ENCODE results near the gene KCNQ4.
A peak's percentile ranks its signal among the peaks of the same experiment; 100 is the strongest.

KCNQ4 gene

DNA sequence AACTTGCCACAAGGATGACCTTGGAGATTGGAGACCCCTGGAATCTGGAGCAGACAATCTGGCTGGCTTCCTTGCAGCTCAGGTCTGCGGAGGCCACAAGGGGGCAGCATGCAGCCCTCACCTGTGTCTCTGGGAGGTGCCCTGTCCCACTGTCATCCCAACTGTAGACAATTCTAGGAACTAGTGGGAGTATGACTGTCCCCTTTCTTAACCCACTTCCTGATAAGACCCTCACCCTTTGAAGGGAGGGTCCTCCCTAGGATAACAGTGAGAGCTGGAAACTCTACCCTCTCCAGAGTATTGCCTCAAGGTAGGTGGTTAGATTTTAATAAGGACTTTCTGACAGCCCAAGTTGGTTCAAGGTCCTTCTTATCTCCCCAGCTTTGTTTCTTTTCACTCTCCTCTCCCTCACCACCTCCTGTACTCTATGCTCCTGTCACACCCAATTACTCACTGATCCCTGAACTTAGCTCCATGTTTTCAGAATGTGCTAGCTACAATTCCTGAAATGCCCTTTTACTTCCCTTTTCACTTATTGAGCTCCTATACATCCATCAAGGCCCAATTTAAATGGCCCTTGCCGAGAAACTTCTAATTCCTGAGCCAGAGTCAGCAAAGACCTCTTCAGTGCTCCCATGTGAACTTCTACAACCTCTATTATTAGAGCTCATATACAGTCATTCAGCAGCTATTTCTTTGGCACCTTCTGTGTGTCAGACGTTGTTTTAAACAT lies 9.2 kb upstream of the KCNQ4 start:
- no peaks in the 10 kb centered on the region for H3K79me2 ChIP-seq (ENCODE audit: low read length)
- H3K4me1 ChIP-seq (ENCODE audit: low read length) = no peaks in the 10 kb centered on the region
- no peak overlapping the region for H2AFZ ChIP-seq (ENCODE audit: low read depth, low read length)
- no peak overlapping the region for H3K27ac ChIP-seq (ENCODE audit: low read length)
- no peak overlapping the region for H3K4me2 ChIP-seq (ENCODE audit: low read length)
- H3K36me3 ChIP-seq (replicated peaks; ENCODE audit: low read depth, low read length) = peaks cover 11% of the 10 kb centered on the region
- no peaks in the 10 kb centered on the region for H3K9me3 ChIP-seq (ENCODE audit: insufficient read depth, low read length)
- H3K4me3 ChIP-seq (ENCODE audit: low read length) = no peak overlapping the region
- no peaks in the 10 kb centered on the region for H4K20me1 ChIP-seq (ENCODE audit: insufficient read depth, low read length)
- peak; percentile 79 for TF ChIP-seq CTCF (IDR thresholded peaks at IDR 0.05; ENCODE audit: low read depth, low read length)
- no peak for TF ChIP-seq EZH2phosphoT487 (IDR thresholded peaks at IDR 0.05; ENCODE audit: low read depth)
- no peak overlapping the region for H3K9ac ChIP-seq (ENCODE audit: low read length)
- no peaks in the 10 kb centered on the region for H3K27me3 ChIP-seq (ENCODE audit: low read depth, low read length)

DNA sequence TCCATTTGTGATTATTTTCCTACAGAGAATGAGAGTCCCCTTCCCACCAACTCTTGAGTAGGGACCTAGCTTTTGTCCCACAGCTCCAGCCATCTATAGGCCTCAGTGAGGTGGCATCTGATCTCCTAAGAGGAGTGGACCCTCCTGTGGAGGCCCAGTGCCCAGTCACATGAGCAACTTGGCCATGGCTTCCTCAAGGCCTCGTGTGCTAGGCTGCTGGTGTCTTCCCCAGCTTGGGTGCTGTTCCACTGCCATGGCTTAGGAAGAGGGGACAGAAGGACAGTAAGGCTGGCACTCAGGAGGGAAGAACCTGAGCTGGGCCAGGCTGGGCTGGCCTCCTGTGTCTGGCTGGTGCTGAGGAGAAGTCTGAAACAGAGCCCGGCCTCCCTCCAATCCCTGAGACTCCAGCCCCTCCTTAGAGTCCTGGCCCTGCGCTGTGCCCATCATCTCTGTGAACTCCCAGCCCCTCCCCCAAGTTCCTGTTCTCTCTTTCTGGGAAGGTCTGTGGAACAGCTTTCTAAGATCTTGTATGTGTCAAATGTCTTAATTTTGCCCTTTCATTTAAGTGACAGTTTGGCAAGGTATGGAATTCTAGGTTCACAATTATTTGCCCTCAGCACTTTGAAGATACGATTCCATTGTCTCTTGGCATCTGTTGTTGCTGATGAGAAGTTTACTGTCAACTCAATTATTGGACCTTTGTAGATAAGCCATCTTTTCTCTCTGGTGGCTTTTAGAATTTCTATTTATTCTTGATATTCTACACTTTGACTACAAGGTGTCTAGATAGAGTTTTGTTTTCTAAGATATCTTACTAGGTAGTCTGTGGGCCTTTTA lies 7.1 kb upstream of the KCNQ4 start:
- no peaks in the 10 kb centered on the region for H3K9me3 ChIP-seq (ENCODE audit: insufficient read depth, low read length)
- peaks cover 11% of the 10 kb centered on the region for H3K36me3 ChIP-seq (replicated peaks; ENCODE audit: low read depth, low read length)
- no peak overlapping the region for H3K9ac ChIP-seq (ENCODE audit: low read length)
- H3K4me2 ChIP-seq (ENCODE audit: low read length) = no peak overlapping the region
- H3K4me1 ChIP-seq (ENCODE audit: low read length) = no peaks in the 10 kb centered on the region
- no peak overlapping the region for H3K27ac ChIP-seq (ENCODE audit: low read length)
- no peak overlapping the region for H2AFZ ChIP-seq (ENCODE audit: low read depth, low read length)
- H3K27me3 ChIP-seq (ENCODE audit: low read depth, low read length) = no peaks in the 10 kb centered on the region
- H3K4me3 ChIP-seq (ENCODE audit: low read length) = no peak overlapping the region
- no peak for TF ChIP-seq CTCF (IDR thresholded peaks at IDR 0.05; ENCODE audit: low read depth, low read length)
- TF ChIP-seq EZH2phosphoT487 (IDR thresholded peaks at IDR 0.05; ENCODE audit: low read depth) = no peak
- H4K20me1 ChIP-seq (ENCODE audit: insufficient read depth, low read length) = no peaks in the 10 kb centered on the region
- no peaks in the 10 kb centered on the region for H3K79me2 ChIP-seq (ENCODE audit: low read length)

DNA sequence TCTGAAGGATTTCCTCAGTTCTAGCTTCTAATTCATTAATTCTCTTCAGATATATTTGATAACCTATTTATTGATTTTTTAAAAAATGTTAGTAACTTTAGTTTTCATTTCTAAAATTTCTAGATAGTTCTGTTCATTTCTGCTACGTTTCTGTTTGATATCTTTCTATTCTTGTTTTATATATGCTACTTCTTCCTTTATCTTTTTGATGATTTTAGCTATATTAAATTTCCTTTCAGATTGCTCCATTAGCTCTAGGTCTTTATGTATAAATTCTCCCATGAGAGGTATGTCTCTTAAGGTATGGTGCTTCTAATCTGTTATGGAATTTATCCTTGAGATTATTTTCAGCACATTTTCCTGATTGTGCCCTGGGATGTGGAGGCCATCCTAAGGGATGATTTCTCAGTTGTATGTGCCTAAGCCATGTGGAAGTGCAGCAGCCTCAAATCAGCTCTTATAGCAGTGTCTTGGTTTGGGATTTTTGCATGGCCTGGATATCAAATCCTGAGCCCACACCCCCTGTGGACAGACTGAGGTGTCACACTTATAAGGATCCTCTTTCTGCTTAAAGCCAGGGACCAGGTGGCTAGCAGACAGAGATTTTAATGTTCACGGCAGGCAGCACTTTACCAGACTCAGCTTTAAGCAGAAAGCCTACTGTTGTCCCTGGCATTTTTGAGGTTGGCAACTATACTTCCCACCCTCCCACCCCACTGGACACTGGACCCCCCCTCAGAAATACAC lies 6.2 kb upstream of the KCNQ4 start:
- H3K36me3 ChIP-seq (replicated peaks; ENCODE audit: low read depth, low read length) = peaks cover 11% of the 10 kb centered on the region
- H3K79me2 ChIP-seq (ENCODE audit: low read length) = no peaks in the 10 kb centered on the region
- no peaks in the 10 kb centered on the region for H3K27me3 ChIP-seq (ENCODE audit: low read depth, low read length)
- H3K27ac ChIP-seq (ENCODE audit: low read length) = no peak overlapping the region
- H3K9me3 ChIP-seq (ENCODE audit: insufficient read depth, low read length) = no peaks in the 10 kb centered on the region
- no peaks in the 10 kb centered on the region for H3K4me1 ChIP-seq (ENCODE audit: low read length)
- H3K9ac ChIP-seq (ENCODE audit: low read length) = no peak overlapping the region
- H3K4me2 ChIP-seq (ENCODE audit: low read length) = no peak overlapping the region
- H2AFZ ChIP-seq (ENCODE audit: low read depth, low read length) = no peak overlapping the region
- TF ChIP-seq CTCF (IDR thresholded peaks at IDR 0.05; ENCODE audit: low read depth, low read length) (no peak), EZH2phosphoT487 (IDR thresholded peaks at IDR 0.05; ENCODE audit: low read depth) (no peak)
- H3K4me3 ChIP-seq (ENCODE audit: low read length) = no peak overlapping the region
- no peaks in the 10 kb centered on the region for H4K20me1 ChIP-seq (ENCODE audit: insufficient read depth, low read length)
